Measurements from ENCODE around the gene F2RL2.

F2RL2 gene

DNA sequence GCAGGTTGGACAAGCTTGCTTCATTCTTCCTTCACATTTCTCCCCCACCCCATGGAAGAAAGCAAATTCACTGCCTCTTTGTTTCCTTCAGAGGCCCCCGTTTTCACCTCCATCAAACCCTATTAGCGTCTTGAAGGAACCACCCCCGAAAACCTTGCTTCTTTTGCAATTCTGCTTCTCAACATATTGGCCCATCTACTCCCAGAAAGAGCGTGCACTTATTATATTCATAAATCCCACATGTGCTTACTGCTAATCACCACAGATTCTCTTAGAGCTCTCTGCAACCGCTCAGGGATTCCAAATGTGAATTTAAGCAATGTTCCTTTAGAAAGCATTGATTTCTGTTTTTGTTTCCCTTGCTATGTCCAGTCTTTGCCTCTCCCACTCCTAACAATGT is 1.1 kb downstream of the F2RL2 start:
- TF ChIP-seq, protein P1, sequence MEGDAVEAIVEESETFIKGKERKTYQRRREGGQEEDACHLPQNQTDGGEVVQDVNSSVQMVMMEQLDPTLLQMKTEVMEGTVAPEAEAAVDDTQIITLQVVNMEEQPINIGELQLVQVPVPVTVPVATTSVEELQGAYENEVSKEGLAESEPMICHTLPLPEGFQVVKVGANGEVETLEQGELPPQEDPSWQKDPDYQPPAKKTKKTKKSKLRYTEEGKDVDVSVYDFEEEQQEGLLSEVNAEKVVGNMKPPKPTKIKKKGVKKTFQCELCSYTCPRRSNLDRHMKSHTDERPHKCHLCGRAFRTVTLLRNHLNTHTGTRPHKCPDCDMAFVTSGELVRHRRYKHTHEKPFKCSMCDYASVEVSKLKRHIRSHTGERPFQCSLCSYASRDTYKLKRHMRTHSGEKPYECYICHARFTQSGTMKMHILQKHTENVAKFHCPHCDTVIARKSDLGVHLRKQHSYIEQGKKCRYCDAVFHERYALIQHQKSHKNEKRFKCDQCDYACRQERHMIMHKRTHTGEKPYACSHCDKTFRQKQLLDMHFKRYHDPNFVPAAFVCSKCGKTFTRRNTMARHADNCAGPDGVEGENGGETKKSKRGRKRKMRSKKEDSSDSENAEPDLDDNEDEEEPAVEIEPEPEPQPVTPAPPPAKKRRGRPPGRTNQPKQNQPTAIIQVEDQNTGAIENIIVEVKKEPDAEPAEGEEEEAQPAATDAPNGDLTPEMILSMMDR (IDR thresholded peaks at IDR 0.05), result no peak

DNA sequence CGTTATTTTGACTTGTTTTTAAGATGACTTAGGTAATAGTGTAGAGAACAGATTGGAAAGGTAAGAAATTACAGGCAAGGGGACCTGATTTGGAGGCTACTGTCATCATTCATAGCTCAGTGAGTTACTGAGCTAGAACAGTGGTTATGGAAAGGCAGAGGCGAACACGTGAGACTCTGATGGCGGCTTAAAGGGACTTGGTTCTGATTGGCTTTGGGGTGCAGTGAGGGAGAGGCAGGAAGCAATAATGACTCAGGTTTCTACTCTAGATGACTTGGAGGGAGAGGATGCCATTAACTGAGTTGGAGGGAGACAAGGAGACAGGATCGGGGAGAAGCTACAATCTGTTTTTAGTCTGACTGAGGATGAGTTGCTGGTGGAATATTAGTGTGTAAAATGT is 3.0 kb downstream of the F2RL2 start:
- TF ChIP-seq, protein P1 (IDR thresholded peaks at IDR 0.05), result no peak

DNA sequence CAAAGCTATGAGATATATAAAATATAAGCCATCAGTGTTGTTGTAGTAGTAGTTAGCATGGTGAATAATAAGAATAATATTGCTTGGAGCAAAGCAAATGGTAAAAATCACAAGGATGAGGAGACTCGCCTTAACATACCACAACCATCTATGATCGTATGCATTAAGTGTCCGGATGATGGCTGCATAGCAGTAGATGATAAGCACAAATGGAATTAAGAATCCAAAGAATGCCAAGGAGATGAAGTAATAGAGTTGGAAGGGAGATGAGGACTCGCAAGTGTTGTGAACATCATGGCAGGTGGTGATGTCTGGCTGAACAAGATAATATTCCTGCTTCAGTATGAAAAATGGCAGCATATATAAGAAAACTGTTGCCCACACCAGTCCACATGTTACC is 5.5 kb downstream of the F2RL2 start:
- TF ChIP-seq, protein P1 (IDR thresholded peaks at IDR 0.05), result no peak

DNA sequence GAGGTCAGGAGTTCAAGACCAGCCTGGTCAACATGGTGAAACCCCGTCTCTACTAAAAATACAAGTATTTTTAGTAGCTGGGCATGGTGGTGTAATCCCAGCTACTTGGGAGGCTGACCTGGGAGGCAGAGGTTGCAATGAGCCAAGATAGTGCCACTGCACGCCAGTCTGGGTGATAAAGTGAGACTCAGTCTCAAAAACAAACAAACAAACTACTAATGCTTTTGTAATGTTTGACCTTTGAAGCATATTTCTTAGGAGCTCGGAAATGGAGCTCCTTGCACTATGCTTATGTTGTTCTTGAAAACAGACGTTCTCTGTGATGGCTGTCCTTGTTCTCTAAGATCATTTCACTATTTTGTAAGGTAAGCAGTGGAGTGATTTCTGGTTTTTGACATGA is 6.0 kb downstream of the F2RL2 start:
- TF ChIP-seq, protein P1 (IDR thresholded peaks at IDR 0.05), result no peak

DNA sequence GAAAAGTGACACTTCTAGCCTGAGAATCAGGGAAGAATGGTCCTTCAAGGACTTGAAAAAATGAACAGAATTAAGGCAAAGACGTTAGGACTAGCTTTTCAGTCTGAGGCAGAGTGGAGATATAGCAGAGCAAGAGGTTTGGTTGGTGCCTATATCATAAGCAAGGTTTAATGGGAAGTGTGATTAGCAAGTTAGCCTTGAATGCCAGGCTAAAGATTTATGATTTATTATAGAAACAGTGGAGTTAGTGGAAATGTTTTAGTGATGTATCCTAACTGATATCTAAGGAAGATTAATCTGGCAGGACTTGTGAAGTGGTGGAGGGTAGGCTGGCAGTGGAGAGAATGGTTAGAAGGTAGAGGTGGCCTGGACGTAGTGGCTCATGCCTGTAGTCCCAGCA is 7.0 kb downstream of the F2RL2 start:
- TF ChIP-seq, protein P1 (IDR thresholded peaks at IDR 0.05), result no peak

DNA sequence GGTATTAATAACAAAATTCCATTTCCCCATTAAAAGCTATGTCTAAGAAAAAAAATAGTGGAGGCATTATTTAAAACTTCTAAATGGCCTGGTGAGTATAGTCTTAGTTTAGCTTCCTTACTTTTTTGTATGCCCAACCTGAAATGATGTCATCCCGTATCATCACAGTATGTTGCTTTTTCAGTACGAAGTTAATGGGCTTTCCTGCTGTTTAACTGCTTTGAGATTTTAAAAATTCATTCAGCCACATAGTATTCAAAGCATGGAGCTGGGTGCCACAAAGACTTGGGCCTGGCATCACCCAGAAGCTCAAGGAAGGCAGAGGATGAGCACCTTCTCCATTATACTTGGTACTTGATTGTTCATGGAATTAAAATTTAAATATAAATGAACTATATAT is 7.4 kb downstream of the F2RL2 start:
- TF ChIP-seq, protein P1 (IDR thresholded peaks at IDR 0.05), result no peak

DNA sequence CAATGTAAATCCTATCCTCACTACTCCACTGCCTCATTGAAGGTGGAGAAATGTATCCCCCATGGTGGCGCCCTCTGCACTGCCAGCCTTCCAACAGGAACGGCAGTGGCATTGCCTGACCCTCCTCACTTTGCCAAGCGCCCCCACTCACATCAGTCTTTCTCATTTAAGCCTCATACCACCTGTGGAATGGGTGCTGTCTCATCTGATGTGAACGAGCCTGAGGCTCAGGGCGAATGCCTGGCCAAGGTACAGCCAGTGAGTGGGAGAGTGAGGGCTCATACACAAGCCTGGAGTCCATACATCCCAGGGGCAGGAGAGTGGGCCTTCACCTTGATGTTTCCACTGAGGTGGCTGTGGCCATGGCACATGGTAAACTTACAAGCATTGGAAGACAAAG is 10.3 kb downstream of the F2RL2 start:
- TF ChIP-seq, protein P1 (IDR thresholded peaks at IDR 0.05), result no peak

DNA sequence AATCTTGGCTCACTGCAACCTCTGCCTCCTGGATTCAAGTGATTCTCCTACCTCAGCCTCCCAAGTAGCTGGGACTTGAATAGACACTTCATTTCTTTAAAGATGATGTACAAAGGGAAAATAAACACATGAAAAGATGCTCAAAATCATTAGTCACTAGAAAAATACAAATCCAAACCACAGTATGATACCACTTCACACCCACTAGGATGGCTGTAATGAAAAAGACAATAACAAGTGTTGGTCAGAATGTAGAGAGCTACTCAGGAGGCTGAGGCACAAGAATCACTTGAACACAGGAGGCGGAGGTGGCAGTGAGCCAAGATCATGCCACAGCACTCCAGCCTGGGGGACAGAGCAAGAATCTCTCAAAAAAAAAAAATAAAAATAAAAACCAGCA is 13.0 kb downstream of the F2RL2 start:
- TF ChIP-seq, protein P1 (IDR thresholded peaks at IDR 0.05), result no peak

Data from LNCAP (cell line).